Fibroblast of the conjunctiva (primary cell): ENCODE data around the gene ABHD17A.

Source experiments
- DNase-seq: peaks from one replicate; pipeline ENCODE4 v3.0.0-alpha.2; 2010; ENCODE audit warnings: low read depth

The ABHD17A gene

DNA sequence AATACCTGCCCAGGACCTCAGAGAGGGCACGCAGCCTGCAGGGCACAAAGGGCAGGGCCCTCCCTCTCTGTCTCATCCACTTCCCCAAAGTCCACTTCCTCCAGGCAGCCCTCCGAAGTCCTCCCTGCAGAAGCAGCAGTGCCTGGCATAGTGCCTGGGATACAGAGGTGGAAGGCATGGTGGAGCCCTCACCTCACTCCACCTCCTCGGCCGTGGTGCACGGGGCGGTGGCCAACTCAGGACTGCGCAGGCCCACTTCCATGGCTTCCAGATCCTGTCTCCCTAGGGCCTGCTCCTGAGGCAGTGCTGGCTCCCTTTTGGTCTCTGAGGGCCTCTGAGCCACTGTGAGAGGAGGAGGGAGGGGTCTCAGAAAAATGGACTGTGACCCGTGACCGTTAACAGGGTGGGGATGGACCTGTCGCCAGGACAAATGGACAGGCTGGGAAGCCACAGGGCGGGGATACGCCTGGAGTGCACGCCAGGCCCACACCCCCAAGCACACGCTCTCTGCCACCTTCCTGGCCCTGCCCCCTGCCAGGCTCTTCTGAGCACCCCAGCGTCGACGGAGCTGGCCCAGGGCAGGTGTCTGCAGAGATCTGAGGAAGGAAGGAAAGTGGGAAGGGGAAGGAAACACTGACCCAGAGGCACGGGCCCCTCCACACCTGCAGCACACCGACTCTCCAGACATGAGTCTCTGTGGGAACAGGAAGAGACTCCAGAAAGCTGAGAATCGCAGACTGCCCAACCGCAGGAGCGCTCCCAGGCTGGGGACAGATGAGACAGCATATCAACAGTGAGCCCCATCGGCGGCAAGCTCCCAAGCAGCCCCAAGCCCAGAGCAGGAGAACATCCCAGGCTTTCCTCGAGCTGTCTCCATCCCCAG is 45.4 kb downstream of the ABHD17A start:
- no peak for DNase-seq

- DNase-seq: no peak
These were observed 47.6 kb downstream of the ABHD17A start for GRCh38 chr19:1837625-1838105.

GRCh38 chr19:1837222-1837565 is 48.1 kb downstream of the ABHD17A start:
- no peak for DNase-seq

DNA sequence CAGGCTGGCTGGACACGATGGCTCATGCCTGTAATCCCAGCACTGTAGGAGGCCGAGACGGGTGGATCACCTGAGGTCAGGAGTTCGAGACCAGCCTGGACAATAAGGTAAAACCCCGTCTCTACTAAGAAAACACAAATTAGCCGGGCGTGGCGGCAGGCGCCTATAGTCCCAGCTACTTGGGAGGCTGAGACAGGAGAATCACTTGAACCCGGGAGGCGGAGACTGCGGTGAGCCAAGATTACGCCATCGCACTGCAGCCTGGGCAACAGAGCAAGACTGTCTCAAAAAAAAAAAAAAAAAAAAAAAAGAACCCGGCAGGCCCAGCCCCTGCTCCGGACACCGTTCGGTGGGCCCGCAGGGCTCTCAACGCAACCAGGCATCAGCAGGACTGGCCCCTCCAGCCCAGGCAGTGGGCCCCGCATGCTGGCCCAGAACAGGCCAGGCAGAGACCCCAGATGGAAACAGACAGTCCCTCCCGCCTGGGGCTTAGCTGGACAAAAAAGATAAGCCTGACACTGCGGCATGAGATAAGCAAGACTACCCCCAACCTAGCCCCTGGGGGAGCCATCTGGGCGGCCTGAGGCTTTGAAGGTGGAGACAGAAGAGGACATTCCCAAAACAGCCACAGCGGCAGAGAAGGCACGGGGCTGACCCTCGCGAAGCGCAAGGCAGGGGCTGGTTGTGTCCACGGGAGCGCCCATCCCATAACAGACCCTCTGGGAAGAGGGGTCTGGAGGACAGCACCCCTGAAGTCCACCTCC is 48.7 kb downstream of the ABHD17A start:
- no peak for DNase-seq

GRCh38 chr19:1833540-1833939 is 51.8 kb downstream of the ABHD17A start:
- no peak for DNase-seq

DNA sequence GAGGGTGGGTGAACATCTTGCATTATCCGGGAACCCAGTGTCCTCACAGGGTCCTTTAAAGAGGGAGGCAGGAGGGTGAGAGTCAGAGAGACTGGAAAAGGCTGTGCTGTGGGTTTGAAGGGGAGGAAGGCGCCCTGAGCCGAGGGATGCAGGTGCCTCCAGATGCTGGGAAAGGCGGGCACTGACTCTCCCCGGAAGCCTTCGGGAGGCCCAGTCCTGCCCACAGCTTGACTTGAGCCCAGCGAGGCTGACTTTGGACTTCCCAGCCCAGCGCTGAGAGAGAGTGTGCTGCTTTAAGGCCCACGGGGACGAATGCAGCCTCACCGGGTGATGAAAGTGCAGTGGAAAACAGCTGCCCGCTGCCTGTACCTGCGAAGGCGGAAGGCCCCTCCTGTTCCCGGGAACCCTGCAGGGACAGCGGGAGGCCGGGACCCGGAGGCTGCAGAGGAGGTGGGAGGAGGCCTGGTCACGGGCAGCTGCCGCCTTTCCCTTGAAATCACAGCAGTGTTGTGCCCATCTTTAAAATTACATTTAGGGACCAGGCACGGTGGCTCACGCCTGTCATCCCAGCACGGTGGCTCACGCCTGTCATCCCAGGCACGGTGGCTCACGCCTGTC is 53.1 kb downstream of the ABHD17A start:
- no peak for DNase-seq

- no peak for DNase-seq
These were observed 54.3 kb downstream of the ABHD17A start for GRCh38 chr19:1830978-1831377.

DNA sequence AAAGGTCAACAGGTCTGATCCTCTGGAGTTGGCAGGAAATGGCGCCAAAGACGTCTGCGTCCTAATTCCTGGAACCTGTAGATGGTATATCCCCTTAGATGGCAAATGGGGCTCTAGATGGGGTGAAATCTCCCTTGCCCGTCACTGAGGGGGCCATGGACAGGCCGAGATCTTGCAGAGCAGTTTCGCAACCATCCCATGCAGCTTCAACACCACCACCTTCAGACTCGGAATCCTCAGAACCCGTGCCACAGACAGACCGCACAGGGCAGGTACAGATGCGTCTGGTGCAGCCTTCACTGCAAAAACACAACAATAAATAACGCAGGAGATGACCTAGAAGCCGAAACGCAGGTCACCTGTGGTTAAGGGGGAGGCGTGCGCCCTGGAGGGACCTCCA is 54.7 kb downstream of the ABHD17A start:
- DNase-seq: no peak

- no peak for DNase-seq
These were observed 55.3 kb downstream of the ABHD17A start for GRCh38 chr19:1829958-1830357.

DNA sequence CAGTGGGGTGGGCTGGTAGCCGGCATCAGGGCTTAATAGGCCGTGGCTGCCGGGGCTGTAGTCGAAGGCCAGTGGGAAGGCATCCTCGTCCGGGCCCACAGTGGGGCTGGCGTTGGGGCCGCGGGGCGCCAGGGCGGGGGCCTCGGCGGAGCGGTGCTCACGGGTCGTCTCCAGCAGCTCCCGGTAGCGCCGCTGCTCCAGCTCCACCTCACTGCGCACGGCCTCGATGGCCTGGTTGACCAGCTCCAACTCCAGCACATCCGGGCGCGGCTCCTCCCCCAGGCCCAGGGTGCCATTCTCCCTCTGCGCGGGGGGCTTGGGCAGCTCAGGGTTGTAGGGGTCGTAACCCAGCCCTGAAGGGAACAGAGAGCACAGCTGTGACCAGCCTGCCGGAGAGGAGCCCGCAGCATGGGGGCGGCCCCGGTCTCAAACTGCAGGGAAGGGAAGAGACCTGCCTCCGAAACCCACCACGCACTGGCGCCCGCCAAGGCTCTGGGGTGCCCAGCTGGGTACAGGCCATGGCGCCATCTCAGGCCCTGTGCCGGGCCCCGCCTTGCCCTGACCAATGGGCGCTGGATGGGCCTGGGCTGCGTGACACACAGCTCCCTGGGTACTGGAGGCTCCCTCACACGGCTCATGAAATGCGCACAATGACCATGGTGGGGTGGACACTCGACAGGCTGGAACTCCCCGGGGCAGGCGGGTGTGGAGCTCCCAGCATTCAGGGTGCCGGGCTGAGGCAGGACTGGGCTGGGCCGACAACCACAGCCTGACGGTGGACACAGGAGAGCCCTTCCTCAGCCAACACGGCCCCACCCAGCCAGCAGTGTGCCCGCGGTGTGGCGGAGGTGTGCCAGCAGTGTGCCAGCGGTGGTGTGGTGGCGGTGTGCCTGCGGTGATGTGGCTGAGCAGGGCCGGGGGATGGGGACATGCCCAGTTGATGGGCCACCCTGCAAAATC is 56.7 kb downstream of the ABHD17A start:
- no peak for DNase-seq

DNA sequence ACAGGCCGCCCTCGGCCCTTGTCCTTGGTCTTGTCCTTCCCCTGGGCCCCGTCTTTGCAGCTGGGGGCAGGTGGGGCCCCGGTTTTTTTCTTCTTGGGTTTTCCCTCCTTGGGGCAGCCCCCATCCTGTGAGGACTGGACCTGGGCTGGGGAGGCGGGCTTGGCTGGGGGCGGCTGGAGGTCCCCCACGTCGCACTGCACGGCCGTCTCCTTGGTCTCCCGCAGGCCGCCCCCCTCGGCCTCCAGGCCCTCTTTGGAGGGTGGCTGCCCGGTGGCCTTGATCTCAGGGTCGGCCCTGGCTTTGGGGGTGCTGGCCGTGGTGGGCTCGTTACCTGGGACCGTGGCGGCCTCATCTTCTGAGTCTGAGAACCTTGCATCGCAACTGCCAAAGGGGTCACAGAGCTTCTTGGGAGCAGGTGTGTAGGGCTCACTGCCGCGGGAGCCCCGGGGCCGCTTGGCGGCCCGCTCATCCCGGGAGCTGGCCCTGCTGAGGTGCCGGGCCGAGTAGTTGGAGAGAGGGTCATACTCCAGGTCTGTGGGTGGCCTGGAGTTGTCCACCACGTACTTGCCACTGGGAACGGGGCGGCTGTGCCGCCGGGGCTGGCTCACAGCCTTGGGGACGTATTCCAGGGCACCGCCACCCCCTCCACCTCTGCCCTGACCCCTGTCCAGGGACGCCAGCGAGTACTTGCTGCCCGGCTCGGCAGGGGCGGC is 57.6 kb downstream of the ABHD17A start:
- DNase-seq: no peak
